Muscle layer of duodenum (tissue), 2 donors: ENCODE results near the gene PIK3R5.

Source experiments
- H3K27ac ChIP-seq: one replicate; pipeline ENCODE4 v1.7.0; 2013; ENCODE audit warnings: mild to moderate bottlenecking, low read length
- H3K27me3 ChIP-seq: one replicate; pipeline ENCODE4 v1.7.0; 2013; ENCODE audit warnings: low read depth, mild to moderate bottlenecking, control low read depth, low read length
- H3K36me3 ChIP-seq, 2 donors: one replicate each; pipeline ENCODE4 v1.7.0; 2013; ENCODE audit warnings: low read length in 2 of 2, control low read depth in 1 of 2, mild to moderate bottlenecking in 1 of 2; ENCODE audit not compliant: insufficient read depth in 2 of 2, control insufficient read depth in 1 of 2
- H3K4me1 ChIP-seq, 2 donors: one replicate each; pipeline ENCODE4 v1.7.0; 2013; ENCODE audit warnings: low read length in 2 of 2, mild to moderate bottlenecking in 2 of 2, control low read depth in 1 of 2, moderate library complexity in 1 of 2; ENCODE audit not compliant: insufficient read depth in 2 of 2, control insufficient read depth in 1 of 2
- H3K4me3 ChIP-seq, 2 donors: one replicate each; pipeline ENCODE4 v1.7.0; 2013; ENCODE audit warnings: low read length in 2 of 2, low read depth in 1 of 2, mild to moderate bottlenecking in 1 of 2
- H3K9me3 ChIP-seq, 2 donors: one replicate each; pipeline ENCODE4 v1.7.0; 2013; ENCODE audit warnings: low read length in 2 of 2, control low read depth in 1 of 2, mild to moderate bottlenecking in 1 of 2; ENCODE audit not compliant: control insufficient read depth in 1 of 2
- donor health status: healthy.

The PIK3R5 gene

DNA sequence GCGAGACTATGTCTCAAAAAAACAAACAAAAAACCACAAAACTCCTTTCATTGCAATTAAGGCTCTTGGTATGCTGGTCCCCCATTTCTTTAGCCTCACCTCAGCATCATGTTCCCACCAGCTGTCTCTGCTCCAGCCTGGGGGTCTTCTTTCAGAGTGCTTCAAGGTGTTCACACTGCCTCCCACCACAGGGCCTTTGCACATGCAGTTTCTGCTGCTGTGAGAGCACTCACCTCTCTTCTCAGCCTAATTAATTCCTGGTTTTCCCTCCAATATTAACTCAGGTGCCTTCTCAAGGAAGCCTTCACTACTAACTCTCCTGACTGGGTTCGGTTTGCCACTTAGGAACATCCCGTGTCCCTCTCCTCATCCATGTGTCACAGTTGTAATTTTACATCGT is 82.2 kb downstream of the PIK3R5 start:
- Histone ChIP-seq H3K27me3 (no peaks in the 10 kb centered on the region), H3K4me1 (no peaks in the 10 kb centered on the region), H3K9me3 (no peaks in the 10 kb centered on the region), H3K36me3 (no peaks in the 10 kb centered on the region), H3K27ac (no peak overlapping the region), H3K4me3 (no peak overlapping the region)

DNA sequence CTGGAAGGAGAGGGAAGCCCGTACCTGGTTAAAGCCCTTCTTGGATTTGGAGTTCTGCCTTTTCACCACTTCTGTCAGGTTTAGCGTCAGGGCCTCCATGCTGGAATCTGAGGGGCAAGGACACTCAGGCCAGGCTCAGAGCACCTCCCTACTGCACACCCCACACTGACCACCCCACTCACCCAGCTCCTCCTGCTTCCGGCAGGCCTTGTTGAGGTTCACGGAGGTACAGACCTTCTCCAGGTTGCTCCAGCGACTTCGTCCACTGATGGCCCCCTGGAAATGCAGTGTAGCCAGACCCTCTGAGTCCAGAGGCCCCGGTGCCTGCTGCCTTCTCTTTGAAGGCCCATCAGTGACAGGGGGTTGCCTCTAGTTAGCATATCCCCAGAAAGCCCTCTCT is 83.9 kb downstream of the PIK3R5 start:
- no peak overlapping the region for H3K4me3 ChIP-seq
- H3K27me3 ChIP-seq = no peaks in the 10 kb centered on the region
- H3K27ac ChIP-seq = no peak overlapping the region
- no peaks in the 10 kb centered on the region for H3K9me3 ChIP-seq
- no peaks in the 10 kb centered on the region for H3K36me3 ChIP-seq
- no peaks in the 10 kb centered on the region for H3K4me1 ChIP-seq

DNA sequence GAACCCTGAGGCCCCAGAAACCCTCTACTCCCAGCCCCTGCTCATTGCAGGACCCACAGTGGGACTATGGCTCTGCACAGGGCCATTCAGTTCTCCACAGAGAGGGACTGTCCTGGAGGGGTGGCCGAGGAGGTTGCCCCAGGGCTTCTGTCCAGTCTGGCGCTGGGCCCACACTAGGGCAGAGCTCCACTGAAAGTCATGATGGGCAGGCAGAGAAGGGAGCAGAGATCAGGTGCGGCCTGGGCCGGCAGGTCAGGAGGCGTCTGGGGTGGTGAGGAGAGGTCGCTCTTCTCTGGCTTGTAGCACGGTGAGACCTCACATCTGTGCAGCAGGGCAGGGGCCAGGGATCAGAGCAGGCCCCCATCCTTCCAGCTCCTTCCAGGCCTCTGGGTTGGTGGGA is 85.0 kb downstream of the PIK3R5 start:
- Histone ChIP-seq H3K4me3 (no peak overlapping the region), H3K4me1 (no peaks in the 10 kb centered on the region), H3K27ac (no peak overlapping the region), H3K27me3 (no peaks in the 10 kb centered on the region), H3K36me3 (no peaks in the 10 kb centered on the region), H3K9me3 (no peaks in the 10 kb centered on the region)

DNA sequence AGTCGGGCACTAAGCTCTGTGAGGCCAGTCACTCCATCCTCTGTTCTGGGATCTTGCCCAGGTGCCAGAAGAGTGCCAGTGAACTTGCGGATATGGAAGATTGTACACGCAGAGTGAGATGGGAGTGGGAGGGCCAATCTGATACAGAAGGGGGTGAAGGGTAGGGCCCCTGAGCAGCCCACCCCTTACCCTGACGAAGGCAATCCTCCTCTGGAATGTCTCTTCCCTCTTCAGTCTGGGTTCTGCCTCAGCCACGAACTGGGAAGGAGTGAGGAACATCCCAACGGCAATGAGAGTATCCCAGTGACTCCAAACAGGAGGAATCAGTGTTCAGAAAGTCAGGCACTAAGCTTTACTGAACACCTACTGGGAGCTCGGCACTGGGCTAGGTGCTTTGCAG is 86.1 kb downstream of the PIK3R5 start:
- H3K36me3 ChIP-seq = no peaks in the 10 kb centered on the region

DNA sequence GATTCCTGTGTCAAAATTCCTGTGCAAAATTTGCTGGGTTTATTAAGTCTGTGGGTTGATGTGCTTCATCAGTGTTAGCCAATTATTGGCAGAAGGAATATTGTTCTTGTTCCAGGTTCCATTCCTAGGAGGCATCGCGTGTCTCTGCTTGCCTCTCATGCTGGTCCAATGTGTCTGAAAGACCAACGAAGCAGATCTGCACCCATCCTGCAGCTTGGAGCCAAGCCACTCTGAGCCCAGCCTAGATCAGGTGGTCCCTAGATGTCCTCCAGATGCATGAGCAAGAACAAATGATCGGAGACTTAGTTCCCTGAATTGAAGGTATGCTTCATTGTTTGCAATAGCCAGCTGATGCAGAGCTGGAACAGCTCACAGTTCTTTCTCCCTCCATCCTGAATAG is 87.5 kb downstream of the PIK3R5 start:
- H3K27ac ChIP-seq = no peak overlapping the region
- H3K9me3 ChIP-seq = no peaks in the 10 kb centered on the region
- H3K27me3 ChIP-seq = no peaks in the 10 kb centered on the region
- no peak overlapping the region for H3K4me3 ChIP-seq
- no peaks in the 10 kb centered on the region for H3K4me1 ChIP-seq
- no peaks in the 10 kb centered on the region for H3K36me3 ChIP-seq

More for the DNA sequence above, 86.1 kb downstream of the PIK3R5 start:
- Histone ChIP-seq H3K27ac (no peak overlapping the region), H3K9me3 (no peaks in the 10 kb centered on the region), H3K4me1 (no peaks in the 10 kb centered on the region), H3K27me3 (no peaks in the 10 kb centered on the region), H3K4me3 (no peak overlapping the region)

DNA sequence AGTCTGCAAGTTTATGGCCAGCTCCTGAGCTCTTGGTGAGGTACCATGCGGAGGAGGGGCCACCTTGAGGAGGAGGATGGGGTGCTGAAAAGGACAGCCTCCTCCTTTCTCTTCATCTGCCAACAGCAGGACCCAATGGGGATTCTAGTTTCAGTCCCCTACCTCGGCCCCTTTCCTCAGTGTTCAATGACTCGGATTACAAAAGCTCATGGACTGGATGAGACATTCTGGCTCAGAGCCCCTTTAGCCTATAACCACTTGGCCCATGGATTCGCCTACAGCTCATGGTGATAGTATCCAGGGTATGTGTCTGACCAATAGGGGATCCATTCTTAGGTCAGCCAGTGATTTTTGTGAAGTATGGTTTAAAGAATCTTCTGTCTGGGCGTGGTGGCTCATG is 89.5 kb downstream of the PIK3R5 start:
- Histone ChIP-seq H3K4me1 (no peaks in the 10 kb centered on the region), H3K9me3 (no peaks in the 10 kb centered on the region), H3K27me3 (no peaks in the 10 kb centered on the region)

DNA sequence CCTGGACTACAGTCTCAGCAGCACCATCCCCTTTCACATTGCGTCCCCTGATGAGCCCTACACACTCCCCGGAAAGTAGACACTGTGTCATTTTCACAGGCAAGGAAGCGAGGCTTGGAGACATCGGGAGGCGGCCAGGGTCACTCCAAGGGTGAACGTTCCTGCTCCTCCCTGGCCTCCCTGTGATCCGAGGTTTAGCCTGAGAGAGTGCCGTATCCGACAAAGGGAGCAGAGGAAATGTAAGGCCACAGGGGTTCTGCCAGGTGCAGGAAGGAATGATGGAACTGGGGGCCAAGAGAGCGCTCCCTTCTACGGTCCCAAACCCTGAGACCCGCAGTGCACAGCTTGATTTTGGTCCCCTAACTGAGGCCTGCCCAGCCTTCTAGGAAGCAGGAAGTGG is 90.1 kb downstream of the PIK3R5 start:
- Histone ChIP-seq H3K9me3 (no peaks in the 10 kb centered on the region), H3K27me3 (no peaks in the 10 kb centered on the region), H3K27ac (no peak overlapping the region)

More for the DNA sequence above, 89.5 kb downstream of the PIK3R5 start:
- Histone ChIP-seq H3K36me3 (no peaks in the 10 kb centered on the region), H3K27ac (no peak overlapping the region), H3K4me3 (no peak overlapping the region)

DNA sequence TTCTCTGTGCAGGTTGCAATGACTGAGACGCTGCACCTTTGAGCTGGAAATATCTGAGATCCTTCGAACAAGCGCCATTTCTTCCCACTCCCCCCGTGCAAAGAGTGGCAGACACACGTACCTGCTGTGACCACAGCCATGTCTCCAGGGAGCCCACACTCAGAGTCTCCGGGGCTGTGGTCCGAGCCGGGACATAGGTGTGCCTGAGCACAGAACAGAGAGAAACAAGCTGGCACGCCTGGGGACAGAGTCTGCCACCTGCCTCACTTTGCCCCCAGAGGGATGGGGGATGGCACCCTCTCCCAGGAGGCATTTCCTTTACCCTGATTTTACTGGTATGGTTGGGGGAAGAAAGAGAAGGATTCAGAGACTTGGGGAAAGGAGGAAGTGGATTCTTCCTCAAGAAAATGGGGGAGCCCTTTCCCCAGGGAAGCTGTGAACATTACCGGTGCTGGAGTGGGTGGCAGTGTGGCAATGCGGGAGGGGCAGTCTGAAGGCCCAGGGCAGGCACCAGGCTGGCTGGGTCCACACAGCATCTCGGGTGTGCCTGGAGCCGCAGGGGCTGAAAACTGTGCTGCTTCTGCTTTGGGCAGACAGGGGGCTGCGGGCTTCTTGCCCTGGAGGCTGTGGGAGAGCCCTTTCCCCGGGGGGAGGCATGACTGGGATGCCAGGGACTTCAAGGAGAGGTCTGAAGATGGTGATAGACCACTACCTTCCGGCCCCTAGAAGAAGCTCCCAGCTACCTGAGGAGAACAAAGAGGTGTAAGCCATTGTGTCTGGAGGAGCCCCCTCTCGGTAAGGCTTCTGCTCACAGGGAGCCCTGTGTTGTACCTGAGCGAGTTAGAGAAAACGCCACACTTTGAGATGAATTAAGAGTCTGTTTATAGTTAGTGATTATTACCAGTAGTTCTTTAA is 91.4 kb downstream of the PIK3R5 start:
- no peaks in the 10 kb centered on the region for H3K9me3 ChIP-seq
- no peaks in the 10 kb centered on the region for H3K27me3 ChIP-seq
- no peaks in the 10 kb centered on the region for H3K36me3 ChIP-seq
- H3K4me1 ChIP-seq = no peaks in the 10 kb centered on the region
- H3K4me3 ChIP-seq = no peak overlapping the region
- no peak overlapping the region for H3K27ac ChIP-seq

More for the DNA sequence above, 90.1 kb downstream of the PIK3R5 start:
- no peak overlapping the region for H3K4me3 ChIP-seq
- no peaks in the 10 kb centered on the region for H3K36me3 ChIP-seq
- H3K4me1 ChIP-seq = no peaks in the 10 kb centered on the region

DNA sequence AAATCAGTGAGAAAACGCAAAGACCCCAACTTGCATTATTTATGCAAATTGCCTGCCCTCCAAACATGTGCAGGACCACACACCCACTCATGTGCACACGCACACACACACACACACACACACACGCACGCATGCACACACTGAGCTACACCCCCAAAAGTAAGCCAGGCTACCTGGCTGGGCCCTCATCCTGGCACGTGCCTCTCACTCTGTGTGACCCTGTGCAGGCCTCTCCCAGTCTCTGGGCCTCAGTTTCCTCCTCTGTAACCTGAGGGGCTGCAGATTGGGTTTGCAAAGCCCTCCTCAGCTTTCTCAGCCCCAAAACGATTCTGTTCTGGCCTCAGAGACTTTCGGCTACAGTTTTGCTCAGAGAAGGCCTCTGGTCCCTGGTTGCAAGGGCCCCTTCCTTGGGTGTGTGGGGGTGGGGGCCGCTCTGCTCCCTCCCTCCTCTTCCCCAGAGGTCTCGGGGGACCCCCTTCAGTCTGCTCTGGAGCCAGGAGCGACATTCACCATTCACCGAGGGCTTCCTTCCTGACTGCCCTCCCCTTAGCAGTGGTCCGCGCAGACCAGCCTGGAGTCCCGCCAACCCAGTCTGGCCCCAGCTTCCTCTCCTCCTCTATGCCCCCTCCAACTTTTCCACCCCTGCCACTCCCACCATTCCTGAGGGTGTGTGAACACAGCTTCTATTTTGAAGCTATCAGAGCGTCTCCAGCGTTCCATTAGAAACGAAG is 92.6 kb downstream of the PIK3R5 start:
- H3K4me3 ChIP-seq = no peak overlapping the region
- H3K9me3 ChIP-seq = no peaks in the 10 kb centered on the region
- no peaks in the 10 kb centered on the region for H3K36me3 ChIP-seq
- H3K27me3 ChIP-seq = no peaks in the 10 kb centered on the region
- no peaks in the 10 kb centered on the region for H3K4me1 ChIP-seq
- no peak overlapping the region for H3K27ac ChIP-seq

DNA sequence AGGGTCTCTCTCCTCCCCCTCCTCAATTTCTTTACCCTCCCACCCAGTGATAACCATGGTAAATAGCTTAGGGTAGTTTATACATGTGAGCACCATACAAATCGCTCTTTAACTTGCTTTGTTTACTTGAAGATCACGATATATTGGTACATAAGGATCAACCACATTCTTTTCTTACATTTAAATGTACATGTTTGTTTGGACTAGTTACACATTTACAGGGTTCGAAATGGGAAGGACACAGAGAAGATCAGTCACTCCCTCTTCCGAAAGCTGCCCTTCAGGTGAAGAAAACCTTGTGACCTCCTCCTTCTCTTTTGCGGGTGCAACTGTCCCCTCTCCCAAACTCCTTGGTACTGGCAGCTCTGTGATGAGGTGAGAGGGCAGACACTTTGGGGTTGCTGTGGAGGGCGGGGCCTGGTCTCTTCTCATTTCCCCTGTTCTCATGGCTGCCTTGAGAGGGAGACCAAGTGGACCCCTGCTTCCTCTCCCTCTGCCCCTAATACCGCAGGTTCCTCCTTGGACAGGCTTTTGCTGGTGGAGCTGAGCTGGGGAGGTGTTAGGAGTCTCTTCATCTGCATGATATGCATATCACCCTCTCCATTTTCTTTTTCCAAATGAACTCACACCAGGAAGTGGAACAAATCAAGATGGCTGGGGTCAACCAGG is 93.3 kb downstream of the PIK3R5 start:
- no peak overlapping the region for H3K27ac ChIP-seq
- H3K4me1 ChIP-seq = no peaks in the 10 kb centered on the region
- no peaks in the 10 kb centered on the region for H3K27me3 ChIP-seq
- H3K36me3 ChIP-seq = no peaks in the 10 kb centered on the region
- H3K9me3 ChIP-seq = no peaks in the 10 kb centered on the region
- no peak overlapping the region for H3K4me3 ChIP-seq

DNA sequence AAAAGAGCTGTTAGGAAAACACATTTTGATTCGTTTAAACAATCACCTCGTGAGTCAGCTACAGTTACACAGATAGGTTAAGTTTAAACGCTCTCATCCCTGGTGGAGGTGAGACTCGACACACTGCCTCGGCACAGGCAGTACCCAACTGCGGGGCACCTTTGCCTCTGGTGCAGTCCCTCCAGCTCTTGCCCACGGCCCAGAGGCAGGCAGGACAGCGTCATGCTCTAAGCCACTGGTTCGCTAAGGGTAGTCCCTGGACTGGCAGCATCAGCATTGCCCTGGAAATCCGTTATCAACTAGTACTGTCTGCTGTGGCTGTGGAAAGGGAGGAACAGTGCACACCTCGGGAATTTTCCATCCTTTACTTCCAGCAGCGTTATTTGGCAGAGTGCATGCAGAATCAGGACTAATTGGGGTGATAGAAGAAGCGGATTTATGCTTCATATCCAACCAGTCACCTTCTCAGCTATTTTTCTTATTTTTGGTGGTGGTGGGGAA is 94.4 kb downstream of the PIK3R5 start:
- Histone ChIP-seq H3K27me3 (no peaks in the 10 kb centered on the region), H3K4me3 (no peak overlapping the region), H3K9me3 (no peaks in the 10 kb centered on the region), H3K4me1 (no peaks in the 10 kb centered on the region), H3K27ac (no peak overlapping the region), H3K36me3 (no peaks in the 10 kb centered on the region)
